NCI-H526 (cell line): ENCODE measurements around the gene RIC3.

Experiments used
- DNase-seq, 2 experiments: peaks; one replicate each; lab custom pipeline; 2025; lab: John Stamatoyannopoulos, UW

Gene RIC3

GRCh38 chr11:8067567-8067928 lies 101.3 kb downstream of the RIC3 start:
- DNase-seq = no peak

- DNase-seq = no peak
Measured at GRCh38 chr11:8066911-8067455, 101.8 kb downstream of the RIC3 start.

- DNase-seq = no peak
Measured at GRCh38 chr11:8066036-8066910, 102.6 kb downstream of the RIC3 start.

GRCh38 chr11:8065031-8065430 lies 103.8 kb downstream of the RIC3 start:
- no peak for DNase-seq

- DNase-seq = no peak
Measured at GRCh38 chr11:8063324-8063723, 105.5 kb downstream of the RIC3 start.

GRCh38 chr11:8062781-8063257 lies 106.0 kb downstream of the RIC3 start:
- DNase-seq = no peak

GRCh38 chr11:8061555-8062428 lies 107.0 kb downstream of the RIC3 start:
- no peak for DNase-seq

- no peak for DNase-seq
Measured at GRCh38 chr11:8060801-8061554, 107.8 kb downstream of the RIC3 start.

GRCh38 chr11:8060146-8060719 lies 108.6 kb downstream of the RIC3 start:
- no peak for DNase-seq

- no peak for DNase-seq
Measured at GRCh38 chr11:8059571-8060011, 109.2 kb downstream of the RIC3 start.

GRCh38 chr11:8059030-8059429 lies 109.8 kb downstream of the RIC3 start:
- no peak for DNase-seq

- DNase-seq = no peak
Measured at GRCh38 chr11:8058216-8058615, 110.6 kb downstream of the RIC3 start.

- DNase-seq = no peak
Measured at GRCh38 chr11:8056810-8057463, 111.9 kb downstream of the RIC3 start.
